Calu3 (cell line): ENCODE results near the gene CDK5RAP2. TPM values are rescaled to one million over a fixed set of nuclear protein-coding genes. Genes with fewer than 3 reads are reported as not detected.
"Not testable (repeated sequence)": the region's sequence is repeated elsewhere in the genome, so short reads cannot be mapped to it uniquely, and the experiment has no call there.

Source experiments
- BruUV-seq: library from RNA; stranded (reverse); fragments of 400-500 nt; replicated peaks from 2 replicates; lab custom pipeline; 2021; lab: Mats Ljungman, UMichigan
- CTCF ChIA-PET: fragments of 300-600 bp; sonication (Branson Sonifier 250); formaldehyde crosslinking; loops from one replicate; lab custom pipeline; 2022; ENCODE audit warnings: antibody characterized with exemption; lab: Charles Lee
- DNase-seq: peaks from one replicate; pipeline ENCODE4 v3.0.0; 2022
- H3K27ac Mint-ChIP-seq: one replicate; pipeline ENCODE4 v1.8.0; 2022; ENCODE audit warnings: mixed read lengths; ENCODE audit not compliant: unreplicated experiment
- H3K27me3 Mint-ChIP-seq: one replicate; pipeline ENCODE4 v1.8.0; 2022; ENCODE audit warnings: mixed read lengths; ENCODE audit not compliant: unreplicated experiment
- H3K36me3 Mint-ChIP-seq: one replicate; pipeline ENCODE4 v1.8.0; 2022; ENCODE audit warnings: mild to moderate bottlenecking, moderate library complexity, mixed read lengths; ENCODE audit not compliant: insufficient read depth, unreplicated experiment
- H3K4me1 Mint-ChIP-seq: one replicate; pipeline ENCODE4 v1.8.0; 2022; ENCODE audit warnings: mild to moderate bottlenecking, low read depth, mixed read lengths; ENCODE audit not compliant: unreplicated experiment
- H3K4me3 Mint-ChIP-seq: one replicate; pipeline ENCODE4 v1.8.0; 2022; ENCODE audit warnings: mild to moderate bottlenecking, low read depth, moderate library complexity, mixed read lengths; ENCODE audit not compliant: unreplicated experiment
- H3K9me3 Mint-ChIP-seq: one replicate; pipeline ENCODE4 v1.8.0; 2022; ENCODE audit warnings: low read depth, mixed read lengths; ENCODE audit not compliant: unreplicated experiment
- intact Hi-C: fragments of 100-400 bp; cut with micrococcal nuclease; formaldehyde crosslinking; loops from one replicate; pipeline ENCODE4 v1.10.0; 2022; ENCODE audit not compliant: unreplicated experiment
- total RNA-seq: library from RNA; stranded (reverse); gene quantifications from 2 replicates; pipeline ENCODE4 v1.2.3, GENCODE V29; 2022
- TF ChIP-seq, protein P1 (sequence below): fragments of 200-600 bp; IDR thresholded peaks from one replicate; pipeline ENCODE4 v1.8.0; 2022; ENCODE audit warnings: antibody characterized with exemption; ENCODE audit not compliant: unreplicated experiment

Gene CDK5RAP2
- total RNA-seq, 1 experiment from 2014 or later: 40.7 TPM

DNA sequence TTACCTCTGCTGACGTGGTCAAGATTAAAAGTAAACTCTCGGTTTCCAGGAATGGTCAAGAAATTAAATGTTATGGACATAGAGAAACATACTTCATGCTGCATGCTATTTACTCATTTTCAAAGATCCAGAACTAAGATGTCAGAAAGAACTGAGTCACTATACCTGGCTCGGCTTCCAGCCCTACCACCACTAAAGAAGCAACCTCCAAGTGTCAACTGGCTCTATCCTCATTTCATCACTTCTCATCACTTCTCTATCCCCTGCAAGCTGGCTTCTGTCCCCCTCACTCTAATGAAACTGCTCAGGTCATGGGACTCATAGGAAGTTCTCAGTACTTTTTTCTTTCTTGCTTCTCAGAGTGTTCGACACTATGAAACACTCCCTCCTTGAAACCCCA lies 116.2 kb downstream of the CDK5RAP2 start:
- H3K36me3 Mint-ChIP-seq: no peaks in the 10 kb centered on the region

DNA sequence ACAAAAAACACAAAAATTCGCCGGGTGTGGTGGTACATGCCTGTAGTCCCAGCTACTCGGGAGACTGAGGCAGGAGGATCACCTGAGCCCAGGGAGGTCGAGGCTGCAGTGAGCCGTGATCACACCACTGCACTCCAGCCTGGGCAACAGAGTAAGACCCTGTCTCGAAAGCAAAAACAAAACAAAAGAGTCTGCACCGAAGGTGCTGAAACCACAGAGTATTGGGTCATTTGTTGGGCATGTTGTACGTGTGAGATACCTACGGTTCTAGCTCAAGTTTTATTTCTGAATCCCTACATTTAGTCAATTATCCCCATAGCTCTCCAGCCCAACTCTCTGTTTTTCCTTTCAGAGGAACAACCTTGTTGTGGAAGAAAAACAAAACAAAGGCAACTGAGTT lies 118.3 kb downstream of the CDK5RAP2 start:
- H3K27ac Mint-ChIP-seq, H3K27me3 Mint-ChIP-seq, H3K4me1 Mint-ChIP-seq, BruUV-seq, DNase-seq, H3K36me3 Mint-ChIP-seq, intact Hi-C loops, H3K9me3 Mint-ChIP-seq, H3K4me3 Mint-ChIP-seq, CTCF ChIA-PET: not testable (repeated sequence)

More for the DNA sequence above, 116.2 kb downstream of the CDK5RAP2 start:
- no TSS peak for BruUV-seq
- no peak for DNase-seq
- intact Hi-C loops: no loop called here
- H3K27ac Mint-ChIP-seq: no peak overlapping the region
- no peak overlapping the region for H3K4me3 Mint-ChIP-seq
- no peaks in the 10 kb centered on the region for H3K27me3 Mint-ChIP-seq
- peaks cover 8% of the 10 kb centered on the region for H3K4me1 Mint-ChIP-seq
- TF ChIP-seq, protein P1, sequence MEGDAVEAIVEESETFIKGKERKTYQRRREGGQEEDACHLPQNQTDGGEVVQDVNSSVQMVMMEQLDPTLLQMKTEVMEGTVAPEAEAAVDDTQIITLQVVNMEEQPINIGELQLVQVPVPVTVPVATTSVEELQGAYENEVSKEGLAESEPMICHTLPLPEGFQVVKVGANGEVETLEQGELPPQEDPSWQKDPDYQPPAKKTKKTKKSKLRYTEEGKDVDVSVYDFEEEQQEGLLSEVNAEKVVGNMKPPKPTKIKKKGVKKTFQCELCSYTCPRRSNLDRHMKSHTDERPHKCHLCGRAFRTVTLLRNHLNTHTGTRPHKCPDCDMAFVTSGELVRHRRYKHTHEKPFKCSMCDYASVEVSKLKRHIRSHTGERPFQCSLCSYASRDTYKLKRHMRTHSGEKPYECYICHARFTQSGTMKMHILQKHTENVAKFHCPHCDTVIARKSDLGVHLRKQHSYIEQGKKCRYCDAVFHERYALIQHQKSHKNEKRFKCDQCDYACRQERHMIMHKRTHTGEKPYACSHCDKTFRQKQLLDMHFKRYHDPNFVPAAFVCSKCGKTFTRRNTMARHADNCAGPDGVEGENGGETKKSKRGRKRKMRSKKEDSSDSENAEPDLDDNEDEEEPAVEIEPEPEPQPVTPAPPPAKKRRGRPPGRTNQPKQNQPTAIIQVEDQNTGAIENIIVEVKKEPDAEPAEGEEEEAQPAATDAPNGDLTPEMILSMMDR: no peak
- CTCF ChIA-PET: no interaction called here
- no peaks in the 10 kb centered on the region for H3K9me3 Mint-ChIP-seq

DNA sequence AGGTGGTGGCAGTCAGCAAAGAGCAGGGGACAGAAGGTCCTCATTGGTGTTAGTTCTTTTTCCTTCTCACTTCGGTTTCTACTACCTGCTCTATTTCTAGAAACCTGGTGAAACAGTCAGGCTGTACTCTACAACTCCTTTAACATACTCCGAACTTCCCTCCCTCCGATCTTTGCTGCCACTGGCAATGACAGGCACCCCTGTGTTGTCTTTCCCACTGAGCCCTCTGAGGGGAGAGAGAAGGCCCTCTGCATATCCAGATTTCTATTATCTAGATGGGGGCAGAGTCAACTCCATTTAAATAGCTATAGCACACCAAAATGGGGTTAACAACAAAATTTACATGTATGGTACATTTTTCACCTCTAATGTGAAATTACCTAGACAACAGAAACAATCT lies 123.7 kb downstream of the CDK5RAP2 start:
- H3K36me3 Mint-ChIP-seq: peaks cover 4% of the 10 kb centered on the region
- H3K9me3 Mint-ChIP-seq: no peaks in the 10 kb centered on the region
- no peaks in the 10 kb centered on the region for H3K27me3 Mint-ChIP-seq
- H3K4me3 Mint-ChIP-seq: no peak overlapping the region
- CTCF ChIA-PET: no interaction called here
- no TSS peak for BruUV-seq
- H3K27ac Mint-ChIP-seq: no peak overlapping the region
- intact Hi-C loops: no loop called here
- no peak for DNase-seq
- H3K4me1 Mint-ChIP-seq: peaks cover 8% of the 10 kb centered on the region
- TF ChIP-seq, protein P1: no peak

DNA sequence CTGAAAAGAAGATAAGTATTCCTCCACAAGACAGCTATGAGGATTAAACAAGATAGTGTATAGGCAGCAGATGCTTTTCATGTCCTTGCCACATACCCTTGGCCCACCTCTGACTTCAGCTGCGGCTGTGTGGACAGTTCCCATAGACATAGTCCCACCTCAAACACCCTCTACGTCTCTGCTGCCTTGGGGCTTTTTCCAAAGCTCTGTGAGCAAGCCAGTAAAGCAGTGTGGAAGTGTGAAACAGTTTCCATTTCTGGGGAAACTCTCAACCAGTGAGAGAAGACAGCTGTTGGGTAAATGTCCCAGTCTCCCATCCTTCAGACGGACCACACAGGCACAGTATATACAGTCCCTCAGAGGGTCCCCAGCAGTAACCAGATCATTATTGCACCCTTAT lies 125.5 kb downstream of the CDK5RAP2 start:
- no TSS peak for BruUV-seq
- TF ChIP-seq, protein P1: no peak
- no peak for DNase-seq
- Mint-ChIP-seq H3K27me3 (no peaks in the 10 kb centered on the region), H3K4me1 (peaks cover 2% of the 10 kb centered on the region), H3K36me3 (peaks cover 4% of the 10 kb centered on the region), H3K4me3 (no peak overlapping the region), H3K27ac (no peak overlapping the region), H3K9me3 (no peaks in the 10 kb centered on the region)
- CTCF ChIA-PET: no interaction called here
- intact Hi-C loops: no loop called here

DNA sequence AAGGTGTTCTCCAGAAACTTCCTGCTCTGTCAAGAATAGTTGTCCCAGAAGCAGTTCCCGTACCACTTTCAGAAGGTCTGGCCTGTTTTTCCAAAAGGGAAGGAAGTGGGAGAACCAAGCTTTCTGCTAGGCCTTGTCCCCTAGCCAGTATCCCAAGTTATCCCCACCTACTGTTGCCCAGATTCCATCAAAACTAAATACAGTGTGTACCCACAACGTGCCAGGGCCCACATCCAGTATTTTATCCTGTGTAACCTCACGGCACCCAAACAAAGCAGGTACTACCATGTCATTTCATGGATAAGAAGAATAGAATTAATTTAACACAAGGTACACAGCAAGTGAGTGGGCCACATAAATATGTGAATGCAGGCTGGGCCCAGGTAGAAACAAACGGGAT lies 126.2 kb downstream of the CDK5RAP2 start:
- TF ChIP-seq, protein P1: no peak
- Mint-ChIP-seq H3K27me3 (no peaks in the 10 kb centered on the region), H3K4me3 (no peak overlapping the region), H3K9me3 (no peaks in the 10 kb centered on the region), H3K36me3 (peaks cover 4% of the 10 kb centered on the region), H3K4me1 (no peaks in the 10 kb centered on the region), H3K27ac (no peak overlapping the region)
- DNase-seq: no peak
- CTCF ChIA-PET: no interaction called here
- intact Hi-C loops: no loop called here
- BruUV-seq: no TSS peak
